Gastroesophageal sphincter (tissue), 4 donors: ENCODE results near the gene TMEM208. TPM values are rescaled to one million over a fixed set of nuclear protein-coding genes. Genes with fewer than 3 reads are reported as not detected.

Experiments
- ATAC-seq: fragments of 150-250 bp; one replicate; pipeline ENCODE4 v1.9.1; 2016; ENCODE audit warnings: mild to moderate bottlenecking, moderate library complexity
- H3K27ac ChIP-seq, 4 donors: fragments of 200-600 bp; sonication (generic) in 3 of 4; 1 replicate in 3 of 4; 2 replicates in 1 of 4; pipeline ENCODE4 v1.5.1; 2016 to 2019
- H3K27me3 ChIP-seq: fragments of 200-600 bp; sonication (generic); one replicate; pipeline ENCODE4 v1.5.1; 2019
- H3K36me3 ChIP-seq, 2 donors: fragments of 200-600 bp; sonication (generic); one replicate each; pipeline ENCODE4 v1.5.1; 2019; ENCODE audit warnings: control low read depth in 1 of 2
- H3K4me1 ChIP-seq, 3 donors: fragments of 200-600 bp; sonication (generic); 1 replicate in 2 of 3; 2 replicates in 1 of 3; pipeline ENCODE4 v1.5.1; 2016 to 2019; ENCODE audit warnings: control low read depth in 2 of 3
- H3K4me3 ChIP-seq, 2 donors: fragments of 200-600 bp; sonication (generic); one replicate each; pipeline ENCODE4 v1.5.1; 2019; ENCODE audit warnings: mild to moderate bottlenecking in 1 of 2, moderate library complexity in 1 of 2
- H3K9me3 ChIP-seq, 3 donors: fragments of 200-600 bp; sonication (generic); one replicate each; pipeline ENCODE4 v1.5.1; 2017 to 2019; ENCODE audit warnings: control low read depth in 2 of 3
- EP300 ChIP-seq: sonication (generic); formaldehyde crosslinking; IDR thresholded peaks from one replicate; pipeline ENCODE4 v1.6.1; 2017; ENCODE audit warnings: antibody characterized with exemption, mild to moderate bottlenecking
- POLR2A ChIP-seq, 2 donors: fragments of 450-650 bp; IDR thresholded peaks; one replicate each; pipeline ENCODE4 v1.6.1; 2017; ENCODE audit warnings: antibody characterized with exemption in 2 of 2, mild to moderate bottlenecking in 2 of 2, moderate library complexity in 1 of 2
- POLR2AphosphoS5 ChIP-seq: sonication (generic); formaldehyde crosslinking; IDR thresholded peaks from one replicate; pipeline ENCODE4 v1.6.1; 2017; ENCODE audit warnings: antibody characterized with exemption
- WGBS, 2 donors: methylation state at CpG; one replicate each; pipeline ENCODE4 v1.1.5; 2018; ENCODE audit warnings: low coverage in 1 of 2; 5-methylcytosine and 5-hydroxymethylcytosine counted together
- total RNA-seq, 4 donors: library from RNA; depleted of rRNA; stranded (reverse); fragments of >200 nt; gene quantifications; one replicate each; pipeline ENCODE4 v1.1.0, GENCODE V29; 2016
- TF ChIP-seq, protein P1 (sequence below), 4 experiments: fragments of 200-600 bp in 2 of 4; fragments of 450-650 bp in 2 of 4; sonication (generic) in 1 of 4; IDR thresholded peaks; one replicate each; pipeline ENCODE4 v1.5.1; 2017 to 2019; ENCODE audit warnings: antibody characterized with exemption in 4 of 4, mild to moderate bottlenecking in 2 of 4, moderate library complexity in 2 of 4

Gene TMEM208
- total RNA-seq, 4 donors from 2014 or later = 15.4 to 34.7 (median 30.7) TPM

GRCh38 chr16:67209565-67209964, 17.4 kb upstream of the TMEM208 start:
- WGBS, 2 donors = 73 to 100% methylated on average over 1 to 2 of the region's 8 CpGs
- Histone ChIP-seq H3K27ac (no peak overlapping the region), H3K9me3 (no peaks in the 10 kb centered on the region), H3K36me3 (peaks cover 0 to 49% of the 10 kb centered on the region in 2 donors), H3K4me3 (no peak overlapping the region), H3K27me3 (no peaks in the 10 kb centered on the region), H3K4me1 (no peaks in the 10 kb centered on the region)
- TF ChIP-seq POLR2AphosphoS5 (no peak), POLR2A (IDR thresholded peaks at IDR 0.05) (no peak), EP300 (no peak)
- TF ChIP-seq, protein P1, sequence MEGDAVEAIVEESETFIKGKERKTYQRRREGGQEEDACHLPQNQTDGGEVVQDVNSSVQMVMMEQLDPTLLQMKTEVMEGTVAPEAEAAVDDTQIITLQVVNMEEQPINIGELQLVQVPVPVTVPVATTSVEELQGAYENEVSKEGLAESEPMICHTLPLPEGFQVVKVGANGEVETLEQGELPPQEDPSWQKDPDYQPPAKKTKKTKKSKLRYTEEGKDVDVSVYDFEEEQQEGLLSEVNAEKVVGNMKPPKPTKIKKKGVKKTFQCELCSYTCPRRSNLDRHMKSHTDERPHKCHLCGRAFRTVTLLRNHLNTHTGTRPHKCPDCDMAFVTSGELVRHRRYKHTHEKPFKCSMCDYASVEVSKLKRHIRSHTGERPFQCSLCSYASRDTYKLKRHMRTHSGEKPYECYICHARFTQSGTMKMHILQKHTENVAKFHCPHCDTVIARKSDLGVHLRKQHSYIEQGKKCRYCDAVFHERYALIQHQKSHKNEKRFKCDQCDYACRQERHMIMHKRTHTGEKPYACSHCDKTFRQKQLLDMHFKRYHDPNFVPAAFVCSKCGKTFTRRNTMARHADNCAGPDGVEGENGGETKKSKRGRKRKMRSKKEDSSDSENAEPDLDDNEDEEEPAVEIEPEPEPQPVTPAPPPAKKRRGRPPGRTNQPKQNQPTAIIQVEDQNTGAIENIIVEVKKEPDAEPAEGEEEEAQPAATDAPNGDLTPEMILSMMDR (IDR thresholded peaks at IDR 0.05) = no peak
- ATAC-seq = no peak

- no peak for TF ChIP-seq POLR2A (IDR thresholded peaks at IDR 0.05)
- TF ChIP-seq EP300 = no peak
- TF ChIP-seq, protein P1 (IDR thresholded peaks at IDR 0.05) = no peak
- TF ChIP-seq POLR2AphosphoS5 = no peak
- Histone ChIP-seq H3K4me3 (no peak overlapping the region), H3K36me3 (peaks cover 0 to 49% of the 10 kb centered on the region in 2 donors), H3K4me1 (no peaks in the 10 kb centered on the region), H3K27ac (no peak overlapping the region), H3K27me3 (no peaks in the 10 kb centered on the region), H3K9me3 (no peaks in the 10 kb centered on the region)
- ATAC-seq = no peak
- WGBS, 2 donors = 100% methylated on average over 3 of the region's 25 CpGs; no CpG with 5 or more reads in 1 of the 2 donors
Observed at GRCh38 chr16:67210069-67210937, 16.6 kb upstream of the TMEM208 start.

GRCh38 chr16:67211674-67212073, 15.3 kb upstream of the TMEM208 start:
- no peaks in the 10 kb centered on the region for H3K9me3 ChIP-seq
- H3K27ac ChIP-seq = no peak overlapping the region
- no peak for ATAC-seq
- no peaks in the 10 kb centered on the region for H3K27me3 ChIP-seq
- WGBS, 2 donors = 57% methylated on average over 6 of the region's 7 CpGs; no CpG with 5 or more reads in 1 of the 2 donors
- peaks cover 0 to 60% of the 10 kb centered on the region in 2 donors for H3K36me3 ChIP-seq
- TF ChIP-seq EP300 (no peak), POLR2A (IDR thresholded peaks at IDR 0.05) (no peak), POLR2AphosphoS5 (no peak)
- TF ChIP-seq, protein P1 (IDR thresholded peaks at IDR 0.05) = no peak
- no peak overlapping the region for H3K4me3 ChIP-seq
- peaks cover 0 to 13% (median 0%) of the 10 kb centered on the region in 3 donors for H3K4me1 ChIP-seq

DNA sequence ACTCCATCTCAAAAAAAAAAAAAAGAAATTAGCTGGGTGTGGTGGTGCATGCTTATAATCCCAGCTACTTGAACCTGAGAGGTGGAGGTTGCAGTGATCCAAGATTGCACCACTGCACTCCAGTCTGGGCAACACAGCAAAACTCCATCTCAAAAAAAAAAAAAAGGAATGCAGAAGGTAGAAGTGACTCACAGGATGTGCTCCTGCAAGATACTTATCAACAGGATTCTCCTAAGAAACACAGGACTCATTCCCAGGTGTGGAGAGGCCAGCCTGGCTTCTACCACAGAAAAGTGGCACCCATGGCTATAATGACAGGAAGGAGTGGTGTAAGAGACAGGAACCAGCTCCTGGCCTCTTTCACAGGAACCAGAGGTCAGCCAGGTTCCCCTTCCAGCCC, 14.2 kb upstream of the TMEM208 start:
- H3K36me3 ChIP-seq = peaks cover 0 to 59% of the 10 kb centered on the region in 2 donors
- no peak overlapping the region for H3K4me3 ChIP-seq
- ATAC-seq = no peak
- H3K9me3 ChIP-seq = no peaks in the 10 kb centered on the region
- TF ChIP-seq POLR2AphosphoS5 (no peak), POLR2A (IDR thresholded peaks at IDR 0.05) (no peak), EP300 (no peak)
- TF ChIP-seq, protein P1 (IDR thresholded peaks at IDR 0.05) = no peak
- H3K4me1 ChIP-seq = peaks cover 0 to 15% (median 0%) of the 10 kb centered on the region in 3 donors
- no peak overlapping the region for H3K27ac ChIP-seq
- H3K27me3 ChIP-seq = no peaks in the 10 kb centered on the region
